Panc1 (cell line): Measurements from ENCODE around the gene PRDX2.

Experiments used
- CTCF ChIP-seq: fragments of 450-650 bp; IDR thresholded peaks from 2 replicates; pipeline ENCODE4 v1.5.1; 2017; ENCODE audit warnings: mild to moderate bottlenecking
- POLR2AphosphoS5 ChIP-seq: IDR thresholded peaks from 2 replicates; pipeline ENCODE4 v1.6.1; 2012; ENCODE audit warnings: mild to moderate bottlenecking, low read depth, low read length, moderate library complexity

- TF ChIP-seq CTCF (no peak), POLR2AphosphoS5 (no peak)
Measured at GRCh38 chr19:12834566-12834943, 33.0 kb upstream of the PRDX2 start, which contains the start of gene RTBDN.
